NB4 (cell line): ENCODE results near the gene ARHGAP22.

Experiments
- DNase-seq: peaks from one replicate; pipeline ENCODE4 v3.0.0; 2010; ENCODE audit warnings: low read depth
- H3K4me3 ChIP-seq: one replicate; pipeline ENCODE4 v1.5.1; 2011; ENCODE audit warnings: mild to moderate bottlenecking, low read depth, low read length, moderate library complexity
- MYC ChIP-seq: IDR thresholded peaks from 2 replicates; pipeline ENCODE4 v1.6.1; 2011; ENCODE audit warnings: low read depth, low read length
- POLR2A ChIP-seq: IDR thresholded peaks from 2 replicates; pipeline ENCODE4 v1.6.1; 2011; ENCODE audit warnings: mild to moderate bottlenecking; ENCODE audit not compliant: insufficient read length; ENCODE audit errors: extremely low read depth
- TF ChIP-seq, protein P1 (sequence below): IDR thresholded peaks from one replicate; pipeline ENCODE4 v1.5.1; 2012; ENCODE audit warnings: low read depth, low read length
- TF ChIP-seq, protein P2 (sequence below): IDR thresholded peaks from 2 replicates; pipeline ENCODE4 v1.6.1; 2011; ENCODE audit warnings: low read depth, low read length

The ARHGAP22 gene

DNA sequence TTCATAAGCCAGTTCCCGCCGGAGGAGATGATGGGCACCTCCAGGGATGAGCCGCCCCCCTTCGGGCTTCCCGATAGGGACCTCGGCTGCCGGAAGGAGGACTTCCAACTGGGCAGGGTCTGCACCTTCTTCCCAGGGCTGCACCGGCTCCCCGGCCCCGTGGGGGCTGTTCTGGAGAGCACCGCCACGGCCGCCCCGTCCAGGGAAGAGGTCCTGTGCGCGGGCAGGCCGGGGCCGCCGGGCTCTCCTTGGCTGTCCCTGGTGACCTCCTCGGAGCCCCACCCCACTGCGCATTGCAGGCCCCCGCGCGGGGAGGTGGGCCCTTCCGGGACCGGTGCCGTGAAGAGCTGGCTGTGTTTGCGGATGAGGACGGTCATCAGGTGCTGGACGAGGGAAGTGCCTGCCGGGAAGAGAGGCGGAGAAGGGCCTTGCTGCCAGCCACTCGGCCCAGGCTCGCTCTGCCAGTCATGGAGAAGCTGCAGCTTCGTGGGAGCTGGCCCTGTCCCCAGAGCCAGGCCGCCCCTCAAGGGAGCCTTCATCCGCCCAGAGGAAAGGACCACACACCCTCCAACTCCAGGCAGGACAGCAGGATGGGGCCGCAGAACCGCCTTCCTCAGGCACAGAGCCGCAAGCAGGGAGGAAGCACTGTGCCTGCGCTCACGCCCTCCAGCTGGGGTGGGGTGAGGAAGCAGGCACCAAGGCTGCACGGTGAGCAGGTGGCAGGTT is 154.0 kb downstream of the ARHGAP22 start:
- no peak for DNase-seq
- TF ChIP-seq MYC: no peak
- TF ChIP-seq, protein P1, sequence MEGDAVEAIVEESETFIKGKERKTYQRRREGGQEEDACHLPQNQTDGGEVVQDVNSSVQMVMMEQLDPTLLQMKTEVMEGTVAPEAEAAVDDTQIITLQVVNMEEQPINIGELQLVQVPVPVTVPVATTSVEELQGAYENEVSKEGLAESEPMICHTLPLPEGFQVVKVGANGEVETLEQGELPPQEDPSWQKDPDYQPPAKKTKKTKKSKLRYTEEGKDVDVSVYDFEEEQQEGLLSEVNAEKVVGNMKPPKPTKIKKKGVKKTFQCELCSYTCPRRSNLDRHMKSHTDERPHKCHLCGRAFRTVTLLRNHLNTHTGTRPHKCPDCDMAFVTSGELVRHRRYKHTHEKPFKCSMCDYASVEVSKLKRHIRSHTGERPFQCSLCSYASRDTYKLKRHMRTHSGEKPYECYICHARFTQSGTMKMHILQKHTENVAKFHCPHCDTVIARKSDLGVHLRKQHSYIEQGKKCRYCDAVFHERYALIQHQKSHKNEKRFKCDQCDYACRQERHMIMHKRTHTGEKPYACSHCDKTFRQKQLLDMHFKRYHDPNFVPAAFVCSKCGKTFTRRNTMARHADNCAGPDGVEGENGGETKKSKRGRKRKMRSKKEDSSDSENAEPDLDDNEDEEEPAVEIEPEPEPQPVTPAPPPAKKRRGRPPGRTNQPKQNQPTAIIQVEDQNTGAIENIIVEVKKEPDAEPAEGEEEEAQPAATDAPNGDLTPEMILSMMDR: no peak
- TF ChIP-seq POLR2A: no peak
- TF ChIP-seq, protein P2, sequence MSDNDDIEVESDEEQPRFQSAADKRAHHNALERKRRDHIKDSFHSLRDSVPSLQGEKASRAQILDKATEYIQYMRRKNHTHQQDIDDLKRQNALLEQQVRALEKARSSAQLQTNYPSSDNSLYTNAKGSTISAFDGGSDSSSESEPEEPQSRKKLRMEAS: no peak
- no peak overlapping the region for H3K4me3 ChIP-seq

DNA sequence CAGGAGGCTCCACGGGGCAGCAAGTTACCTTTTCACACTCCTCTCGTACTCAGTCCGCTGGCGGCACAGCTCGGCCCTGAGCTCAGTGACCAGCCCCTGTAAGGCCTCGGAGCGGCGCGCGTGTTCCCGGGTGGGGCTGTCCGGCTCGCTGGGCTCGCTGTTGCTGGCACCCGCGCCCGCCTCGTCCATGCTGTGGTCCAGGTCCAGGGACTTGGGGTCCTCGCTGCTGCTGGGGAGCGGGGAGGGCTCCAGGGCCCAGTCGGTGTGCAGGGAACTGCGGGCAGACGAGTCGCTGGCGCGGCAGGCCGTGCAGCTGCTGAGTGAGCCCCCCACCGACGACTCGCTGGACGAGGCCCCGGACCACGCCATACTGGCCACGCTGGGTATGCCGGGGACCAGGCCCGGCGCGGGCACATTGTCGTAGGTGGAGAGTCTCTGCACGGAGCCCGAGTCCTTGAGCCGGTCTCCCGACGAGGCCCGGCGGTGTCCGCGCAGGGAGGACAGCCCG is 154.6 kb downstream of the ARHGAP22 start:
- no peak for DNase-seq
- no peak overlapping the region for H3K4me3 ChIP-seq
- TF ChIP-seq, protein P1: no peak
- TF ChIP-seq, protein P2: no peak
- TF ChIP-seq MYC (no peak), POLR2A (no peak)

DNA sequence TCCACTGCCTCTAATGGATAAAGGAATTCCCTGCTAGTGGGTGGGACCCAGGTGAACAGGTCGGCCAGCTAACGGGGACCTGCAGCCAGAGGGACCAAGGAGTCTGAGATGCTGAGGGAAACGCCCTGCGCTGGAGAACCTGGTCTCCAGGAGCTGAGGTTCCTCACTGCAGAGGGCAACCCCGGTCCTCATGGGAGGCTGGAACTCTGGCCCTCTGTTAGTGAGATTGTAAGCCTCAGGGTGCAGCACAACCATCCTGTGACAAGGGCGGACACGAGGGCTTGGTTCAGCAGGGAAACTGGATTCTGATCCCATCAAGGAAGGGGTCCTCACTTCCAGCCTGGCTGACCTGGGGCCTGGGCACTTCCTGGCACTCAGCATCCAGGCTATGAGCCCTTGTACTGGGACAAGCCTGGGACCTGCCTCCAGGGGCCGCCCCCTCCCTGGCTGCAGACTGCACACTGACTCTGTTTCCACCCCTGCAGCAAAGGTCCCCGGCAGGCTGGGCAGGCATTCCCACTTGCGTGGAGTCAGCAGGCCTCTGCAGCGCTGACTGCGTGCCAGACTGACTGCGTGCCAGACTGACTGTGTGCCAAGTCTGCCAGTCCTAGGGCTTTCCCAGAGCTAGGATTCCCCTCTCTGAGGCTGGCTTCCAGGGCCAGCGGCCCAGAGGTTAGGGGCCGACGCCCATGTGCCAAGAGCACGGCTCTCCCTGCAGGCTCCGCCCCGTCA is 155.2 kb downstream of the ARHGAP22 start:
- TF ChIP-seq, protein P1: no peak
- TF ChIP-seq POLR2A (no peak), MYC (no peak)
- TF ChIP-seq, protein P2: no peak
- no peak overlapping the region for H3K4me3 ChIP-seq
- DNase-seq: no peak

DNA sequence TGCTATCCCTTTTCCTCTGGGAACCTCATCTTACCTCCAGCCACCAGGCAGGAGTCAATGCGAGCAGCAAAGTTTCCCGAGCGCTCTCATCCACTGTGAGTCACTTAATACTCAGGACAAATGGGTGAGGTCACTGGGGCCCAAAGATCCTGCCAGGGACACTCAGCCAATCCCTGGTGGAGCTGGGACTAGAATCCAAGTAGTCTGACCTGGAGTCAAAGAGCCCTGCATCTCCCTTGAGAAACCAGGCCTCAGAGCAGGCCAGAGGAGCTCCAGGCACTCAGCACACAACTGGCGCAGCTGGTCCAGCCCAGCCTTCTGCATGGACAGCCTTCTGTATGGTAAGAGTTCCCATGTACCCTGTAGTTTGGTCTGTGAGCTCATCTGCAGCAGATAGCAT is 156.1 kb downstream of the ARHGAP22 start:
- no peak overlapping the region for H3K4me3 ChIP-seq
- TF ChIP-seq, protein P2: no peak
- no peak for TF ChIP-seq POLR2A
- TF ChIP-seq MYC: no peak
- TF ChIP-seq, protein P1: no peak
- no peak for DNase-seq

DNA sequence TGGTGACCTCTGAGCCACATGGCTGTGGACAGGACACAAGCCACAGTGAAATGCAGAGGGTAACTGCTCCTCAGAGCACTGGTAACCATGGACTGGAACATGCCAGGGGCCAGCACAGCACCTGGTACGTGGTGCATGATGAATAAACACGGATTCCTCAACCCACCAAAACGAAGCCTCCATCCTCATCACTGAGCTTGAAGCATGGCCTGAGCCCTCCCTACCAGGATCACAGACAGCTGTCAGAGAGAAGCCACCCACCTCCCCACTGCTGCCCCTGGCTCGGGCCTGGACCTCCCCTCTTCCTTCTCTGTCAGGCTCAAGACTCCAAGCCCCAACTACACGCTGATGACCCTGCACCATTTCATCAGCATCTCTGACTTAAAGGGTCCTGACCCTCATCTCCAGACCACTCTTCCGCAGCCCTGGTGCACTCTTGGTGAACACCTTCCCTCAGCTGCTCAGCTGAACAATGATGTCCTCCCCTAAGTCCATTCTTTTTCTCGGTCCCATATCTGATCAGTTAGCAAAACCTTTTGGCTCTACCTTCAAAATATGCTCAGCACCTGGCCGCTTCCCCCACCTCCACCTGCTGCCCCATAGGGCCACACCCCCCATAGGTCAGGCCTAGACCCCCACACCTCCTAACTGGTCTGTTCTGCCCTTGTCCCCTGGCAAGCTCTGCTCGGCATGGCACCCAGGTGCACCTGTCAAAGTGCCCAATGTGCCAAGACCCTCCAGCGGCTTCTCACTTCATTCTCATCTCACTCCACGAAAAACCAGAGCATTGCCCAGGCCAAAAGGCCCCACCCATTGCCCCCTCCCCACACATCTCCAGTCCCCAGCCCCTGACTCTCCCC is 157.3 kb downstream of the ARHGAP22 start:
- no peak overlapping the region for H3K4me3 ChIP-seq
- no peak for DNase-seq
- TF ChIP-seq, protein P2: no peak
- TF ChIP-seq POLR2A: no peak
- TF ChIP-seq, protein P1: no peak
- no peak for TF ChIP-seq MYC
